ENCODE data around the gene ZCCHC24. TPM values are rescaled to one million over a fixed set of nuclear protein-coding genes. Genes with fewer than 3 reads are reported as not detected.
"Not testable (repeated sequence)": the region's sequence is repeated elsewhere in the genome, so short reads cannot be mapped to it uniquely, and the experiment has no call there.

ZCCHC24 gene
- total RNA-seq, 1 donor from 2014 or later: 14.1 TPM

- no peak for DNase-seq (ENCODE audit: low read depth)
Observed at GRCh38 chr10:79349072-79349491, 96.3 kb downstream of the ZCCHC24 start.

DNA sequence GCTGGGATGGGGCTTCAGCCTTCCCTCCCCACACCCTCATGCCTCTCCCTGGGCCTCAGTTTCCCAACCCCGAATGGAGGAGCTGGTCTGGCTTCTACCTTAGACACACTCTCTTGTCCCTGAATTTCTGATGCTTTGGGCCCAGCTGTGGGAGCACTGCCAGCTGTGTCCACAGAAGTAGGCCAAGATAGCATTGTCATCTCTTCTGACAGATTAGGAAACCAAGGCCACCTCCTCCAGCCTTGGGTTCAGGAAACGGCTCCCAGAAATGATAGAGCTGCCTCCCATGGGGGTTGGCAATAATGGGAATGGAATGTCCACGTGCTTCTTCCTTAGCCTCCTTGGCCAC is 96.8 kb downstream of the ZCCHC24 start:
- no peak for DNase-seq (ENCODE audit: low read depth)

DNA sequence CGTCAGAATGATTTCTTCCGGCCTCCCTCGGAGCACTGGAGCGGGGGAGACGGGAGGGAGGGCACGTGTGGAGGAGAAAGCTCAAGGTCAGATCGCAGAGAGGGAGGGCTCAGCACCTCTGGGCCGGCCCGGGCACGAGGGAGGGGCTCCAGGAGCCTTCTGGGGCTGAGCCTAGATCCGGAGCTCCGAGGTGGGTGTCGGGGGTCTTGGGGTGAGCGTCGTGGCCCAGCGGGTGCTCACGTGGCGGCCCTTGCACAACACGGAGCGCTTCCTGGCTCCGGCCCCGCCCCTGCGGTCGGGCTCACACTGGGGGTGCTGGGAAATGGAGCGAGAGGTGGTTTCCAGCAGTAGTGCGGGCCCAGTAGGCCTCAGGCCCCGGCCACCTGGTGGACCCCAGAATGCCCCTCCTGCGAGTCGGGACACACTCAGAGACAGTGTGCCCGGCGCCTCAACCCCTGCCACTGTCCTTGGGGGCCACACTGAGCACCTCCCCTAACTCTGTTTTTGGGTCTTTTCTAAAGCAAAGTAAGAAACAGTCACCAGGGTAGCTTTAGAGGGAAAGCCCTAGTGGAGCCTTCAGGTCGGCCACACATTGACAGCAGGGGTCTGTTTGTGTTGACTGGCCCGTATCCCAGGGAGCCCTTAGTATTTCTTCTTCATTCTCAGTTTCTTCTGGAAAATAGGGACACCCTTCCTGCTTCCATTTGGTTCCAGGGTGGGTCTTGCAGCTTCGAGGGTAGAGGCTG is 97.4 kb downstream of the ZCCHC24 start:
- DNase-seq (ENCODE audit: low read depth): peak; percentile 60

DNA sequence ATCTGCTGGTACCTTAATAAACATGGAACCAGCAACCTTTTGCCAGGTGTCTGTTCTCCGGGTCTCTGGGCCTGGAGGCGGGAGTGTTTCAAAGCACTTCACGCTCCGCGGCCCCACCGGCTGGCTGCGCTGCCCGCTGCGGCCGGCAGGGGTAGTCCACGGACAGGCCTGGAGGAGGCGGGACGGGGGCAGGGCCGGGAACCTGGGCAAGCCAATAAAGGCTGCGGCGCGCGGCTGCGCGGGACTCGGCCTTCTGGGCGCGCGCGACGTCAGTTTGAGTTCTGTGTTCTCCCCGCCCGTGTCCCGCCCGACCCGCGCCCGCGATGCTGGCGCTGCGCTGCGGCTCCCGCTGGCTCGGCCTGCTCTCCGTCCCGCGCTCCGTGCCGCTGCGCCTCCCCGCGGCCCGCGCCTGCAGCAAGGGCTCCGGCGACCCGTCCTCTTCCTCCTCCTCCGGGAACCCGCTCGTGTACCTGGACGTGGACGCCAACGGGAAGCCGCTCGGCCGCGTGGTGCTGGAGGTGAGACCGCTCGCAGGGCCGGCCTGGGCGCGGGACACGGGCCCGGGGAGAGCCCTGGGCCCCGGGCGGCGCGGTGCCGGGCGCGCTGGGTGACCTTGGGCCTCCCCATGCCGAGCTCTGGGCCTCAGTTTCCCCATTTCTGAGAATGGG is 98.1 kb downstream of the ZCCHC24 start, which contains the start of gene PPIF:
Gene PPIF, plus strand, starts transcription at position 244 of the 668 bp plus-strand sequence. Its CDS starts 80 bp downstream, at position 324.
- peak; percentile 92 for DNase-seq (ENCODE audit: low read depth)

GRCh38 chr10:79346388-79347225 is 98.8 kb downstream of the ZCCHC24 start:
- no peak for DNase-seq (ENCODE audit: low read depth)

DNA sequence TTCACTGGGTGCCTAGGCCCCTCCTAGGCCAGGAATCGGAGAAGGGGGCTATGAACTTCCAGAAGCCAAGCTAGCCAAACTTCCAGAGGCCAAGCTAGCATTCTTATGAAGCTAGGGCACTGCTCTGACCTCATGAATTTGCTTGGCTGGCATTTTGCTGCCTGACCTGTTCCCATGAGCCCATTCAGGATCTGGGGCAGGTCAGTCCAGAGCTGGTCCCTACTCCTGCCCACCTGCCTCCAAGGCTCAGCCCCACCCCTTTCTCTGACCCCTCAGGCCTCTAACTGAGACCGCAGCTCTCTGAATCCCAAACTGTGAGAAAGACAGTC is 99.4 kb downstream of the ZCCHC24 start:
- DNase-seq (ENCODE audit: low read depth): no peak

DNA sequence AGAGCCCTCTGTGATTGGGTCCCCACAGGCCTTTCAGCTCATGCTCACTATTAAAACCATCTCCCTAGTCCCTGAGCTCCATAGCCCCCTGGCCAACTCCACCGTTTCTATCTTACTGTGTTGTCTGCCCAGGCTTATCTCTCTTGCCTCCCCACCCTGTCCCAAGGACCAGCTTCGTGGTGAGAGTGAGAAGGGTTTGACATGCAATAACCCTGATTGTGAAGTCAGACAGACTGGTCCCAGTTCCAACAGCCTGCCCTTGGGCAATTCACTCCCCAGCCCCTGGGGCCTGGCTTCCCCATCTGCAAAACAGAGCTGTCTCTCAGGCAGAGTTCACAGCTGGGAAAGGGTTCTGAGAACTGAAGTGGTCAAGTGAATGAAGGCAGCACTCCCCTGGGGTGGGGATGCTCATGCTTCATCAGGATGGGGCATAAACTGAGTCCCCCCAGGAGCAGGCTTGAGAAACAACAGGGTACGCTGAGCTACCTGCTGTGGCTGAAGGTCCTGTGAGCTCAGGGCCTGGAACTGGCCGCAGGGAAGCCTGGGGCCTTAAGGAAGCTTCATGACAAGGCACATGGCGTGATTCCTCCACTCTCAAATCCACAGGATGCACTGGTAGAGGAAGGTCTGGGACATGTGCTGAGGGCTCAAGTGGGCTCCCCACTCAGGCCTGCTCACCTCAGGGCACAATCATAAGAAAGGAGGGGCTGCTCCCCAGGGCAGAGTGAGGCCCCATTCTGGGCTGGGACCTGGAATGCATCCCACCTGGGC is 100.0 kb downstream of the ZCCHC24 start:
- DNase-seq (ENCODE audit: low read depth): no peak

- no peak for DNase-seq (ENCODE audit: low read depth)
Observed at GRCh38 chr10:79344502-79345195, 100.8 kb downstream of the ZCCHC24 start.

DNA sequence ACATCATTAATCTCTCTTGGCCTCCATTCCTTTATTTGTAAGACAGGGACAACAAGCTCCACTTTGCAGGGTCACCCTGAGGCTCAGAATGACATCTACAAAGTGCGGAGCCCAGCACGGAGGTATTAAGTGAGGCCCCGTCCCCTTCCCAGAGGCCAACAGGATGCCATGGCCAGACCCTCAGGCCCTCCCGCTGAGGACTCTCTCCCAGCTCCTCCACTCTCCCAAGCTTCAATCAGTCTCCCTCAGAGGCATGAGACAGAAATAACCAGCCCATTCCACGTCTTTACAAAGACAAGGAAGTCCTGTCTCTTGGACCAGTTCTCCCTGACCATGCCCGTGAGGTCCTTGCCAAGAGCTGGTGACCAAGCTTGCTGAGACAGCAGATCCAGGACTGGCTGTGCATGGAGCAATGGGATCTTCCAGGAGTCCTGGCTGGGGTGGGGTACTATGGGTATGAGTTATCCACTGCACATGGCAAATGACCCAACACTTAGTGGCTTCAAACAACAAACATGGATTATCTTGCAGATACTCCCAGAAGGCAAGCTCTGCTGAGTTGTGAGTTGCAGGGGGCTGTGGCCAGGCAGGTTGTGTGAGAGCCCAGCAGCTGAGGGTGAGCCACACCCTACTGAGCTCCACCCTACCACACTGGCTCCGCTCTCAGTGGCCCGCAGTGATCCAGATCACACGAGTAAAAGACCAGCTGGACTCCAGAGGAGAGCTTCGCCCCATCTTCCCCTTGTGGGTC is 102.4 kb downstream of the ZCCHC24 start:
- peak; percentile 72 for DNase-seq (ENCODE audit: low read depth)

DNA sequence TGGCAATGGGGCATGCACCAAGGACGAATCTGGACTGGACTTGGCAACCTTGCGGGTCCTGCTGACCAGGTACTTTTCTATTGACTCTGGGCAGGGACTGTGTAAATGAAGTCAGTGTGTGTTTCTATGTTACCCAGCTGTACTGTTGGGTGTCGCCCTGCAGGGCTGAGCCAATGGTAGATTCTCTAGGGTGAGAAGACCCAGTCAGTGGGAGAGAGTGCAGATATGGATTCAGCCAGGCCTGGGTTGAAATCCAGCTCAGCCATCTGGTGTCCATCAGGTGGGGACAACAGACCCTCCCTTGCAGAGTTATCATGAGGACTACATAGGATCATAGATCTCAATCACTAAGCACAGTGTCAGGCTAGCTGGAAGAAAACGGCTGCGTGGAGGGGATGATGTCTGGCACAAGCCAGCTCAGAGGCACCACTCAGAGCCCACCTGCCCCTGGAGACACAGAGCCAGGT is 103.1 kb downstream of the ZCCHC24 start:
- no peak for DNase-seq (ENCODE audit: low read depth)

- no peak for DNase-seq (ENCODE audit: low read depth)
Observed at GRCh38 chr10:79340646-79341244, 104.7 kb downstream of the ZCCHC24 start.

DNA sequence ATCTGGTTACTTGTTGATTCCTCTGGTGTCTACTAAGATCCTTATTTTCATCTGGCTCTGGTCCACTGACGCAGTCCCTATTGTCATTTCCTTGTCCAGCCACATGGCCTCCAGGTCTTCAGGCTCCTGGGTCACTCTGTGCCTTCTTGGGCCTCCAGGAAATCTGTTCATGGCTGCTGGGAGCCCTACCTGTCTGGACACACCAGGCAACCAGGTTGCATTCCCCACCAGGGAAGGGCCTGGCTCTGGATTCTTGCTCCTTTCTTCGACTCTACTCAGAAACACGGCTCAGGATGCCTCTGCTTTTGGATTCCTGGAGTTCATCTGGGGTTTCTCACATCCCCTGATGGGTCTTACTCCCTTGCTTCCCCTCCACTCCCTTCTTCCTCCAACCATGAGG is 106.2 kb downstream of the ZCCHC24 start:
- DNase-seq (ENCODE audit: low read depth): no peak

- DNase-seq (ENCODE audit: low read depth): not testable (repeated sequence)
Observed at GRCh38 chr10:79337783-79338469, 107.5 kb downstream of the ZCCHC24 start.

- DNase-seq (ENCODE audit: low read depth): no peak
Observed at GRCh38 chr10:79336739-79337138, 108.7 kb downstream of the ZCCHC24 start.

- no peak for DNase-seq (ENCODE audit: low read depth)
Observed at GRCh38 chr10:79336276-79336675, 109.1 kb downstream of the ZCCHC24 start.

DNA sequence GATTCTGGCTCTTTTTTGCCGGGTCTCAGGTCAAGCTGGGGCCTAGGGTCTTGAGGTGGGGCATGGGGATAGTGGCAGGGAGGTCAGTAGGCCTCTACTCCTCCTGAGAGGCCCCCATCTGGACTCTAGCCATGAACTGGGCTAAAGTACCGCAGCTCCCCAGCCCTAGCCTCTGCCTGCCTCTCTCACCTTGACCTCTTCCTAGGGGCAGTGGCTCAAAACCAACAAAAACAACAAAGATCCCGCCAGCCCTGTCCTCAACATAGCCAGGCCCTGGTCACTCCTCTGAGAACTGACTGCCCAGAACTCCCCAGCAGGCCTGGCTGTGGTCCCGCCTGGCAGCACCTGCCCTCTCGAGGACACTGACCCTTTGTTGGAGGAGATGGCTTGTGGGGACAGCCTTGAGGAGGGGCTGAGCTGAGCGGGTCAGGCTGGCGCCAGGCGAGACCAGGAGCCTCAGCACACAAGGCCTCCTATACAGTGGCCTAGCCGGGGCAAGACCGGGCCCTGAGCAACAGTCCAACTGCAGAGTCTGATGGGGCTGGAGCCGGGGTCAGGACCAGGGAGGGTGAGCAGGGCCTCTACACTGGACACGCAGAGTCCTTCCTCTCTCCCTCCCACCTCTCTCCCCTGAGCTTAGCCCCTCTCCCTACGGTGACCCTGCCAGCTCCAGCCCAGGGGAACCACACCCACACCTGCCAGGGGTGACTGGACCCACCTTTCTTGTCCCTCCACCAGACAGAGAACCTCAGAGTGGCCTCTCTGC is 109.8 kb downstream of the ZCCHC24 start:
- DNase-seq (ENCODE audit: low read depth): peak; percentile 64

DNA sequence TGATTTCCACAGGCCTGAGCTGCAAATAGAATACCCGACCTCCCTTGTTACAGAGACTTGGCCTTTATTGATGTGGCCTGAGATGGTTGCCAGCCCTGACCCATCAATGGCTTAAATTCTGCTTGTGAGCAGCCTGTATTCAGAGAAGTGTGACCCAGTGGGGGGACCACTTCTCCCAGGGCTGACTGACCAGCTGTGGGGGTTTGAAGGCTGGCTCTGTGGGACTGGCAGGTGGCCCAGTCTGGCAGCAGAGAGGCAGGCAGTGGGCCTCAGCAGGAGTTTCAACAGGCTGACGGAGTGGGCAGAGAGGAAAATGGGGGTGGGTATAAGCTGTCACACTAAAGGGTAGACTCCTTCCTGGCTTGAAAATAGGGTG is 110.3 kb downstream of the ZCCHC24 start:
- DNase-seq (ENCODE audit: low read depth): peak; percentile 43

DNA sequence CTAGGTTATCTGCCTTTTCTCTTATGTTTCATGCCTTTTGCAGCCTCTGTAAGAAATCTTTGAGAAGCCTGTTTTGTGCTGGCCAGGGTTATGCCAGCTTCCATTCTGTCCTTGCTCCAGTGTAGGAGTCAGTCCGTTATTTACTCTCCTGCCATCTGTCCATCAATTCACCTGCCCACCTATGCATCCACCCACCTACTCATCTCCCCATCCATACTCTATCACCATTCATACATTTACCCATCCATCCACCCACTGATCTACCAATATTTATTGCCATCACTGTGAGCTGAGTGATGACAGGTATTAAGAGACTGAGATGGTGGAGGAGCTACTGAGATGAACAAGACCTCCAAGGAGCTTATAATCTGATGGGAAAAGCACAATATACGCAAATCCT is 110.9 kb downstream of the ZCCHC24 start:
- DNase-seq (ENCODE audit: low read depth): no peak
